ENCODE results near the gene RANBP3. TPM values are rescaled to one million over a fixed set of nuclear protein-coding genes. Genes with fewer than 3 reads are reported as not detected.

Gene RANBP3
- total RNA-seq, 1 donor from 2014 or later: 25.0 TPM

- TF ChIP-seq CTCF (IDR thresholded peaks at IDR 0.05; ENCODE audit: insufficient read depth, low read length, severe bottlenecking): no peak
- H3K4me3 ChIP-seq (ENCODE audit: low read depth, low read length): no peak overlapping the region
- H3K27me3 ChIP-seq (ENCODE audit: control insufficient read depth, insufficient read depth, low read length): no peaks in the 10 kb centered on the region
- peaks cover 3% of the 10 kb centered on the region for H3K36me3 ChIP-seq (ENCODE audit: control insufficient read depth, insufficient read depth, low read length)
- FAIRE-seq: no peak
- DNase-seq (ENCODE audit: low read depth): no peak
Measured at GRCh38 chr19:5992756-5993155, 14.8 kb upstream of the RANBP3 start.

GRCh38 chr19:5991244-5991838 lies 13.4 kb upstream of the RANBP3 start:
- no peak for TF ChIP-seq CTCF (IDR thresholded peaks at IDR 0.05; ENCODE audit: insufficient read depth, low read length, severe bottlenecking)
- no peak for DNase-seq (ENCODE audit: low read depth)
- no peaks in the 10 kb centered on the region for H3K27me3 ChIP-seq (ENCODE audit: control insufficient read depth, insufficient read depth, low read length)
- no peak for FAIRE-seq
- H3K4me3 ChIP-seq (ENCODE audit: low read depth, low read length): no peak overlapping the region
- H3K36me3 ChIP-seq (ENCODE audit: control insufficient read depth, insufficient read depth, low read length): no peaks in the 10 kb centered on the region

GRCh38 chr19:5990289-5990797 lies 12.4 kb upstream of the RANBP3 start:
- Histone ChIP-seq H3K36me3 (ENCODE audit: control insufficient read depth, insufficient read depth, low read length) (no peaks in the 10 kb centered on the region), H3K27me3 (ENCODE audit: control insufficient read depth, insufficient read depth, low read length) (no peaks in the 10 kb centered on the region), H3K4me3 (ENCODE audit: low read depth, low read length) (no peak overlapping the region)
- FAIRE-seq (no peak), DNase-seq (ENCODE audit: low read depth) (no peak)
- no peak for TF ChIP-seq CTCF (IDR thresholded peaks at IDR 0.05; ENCODE audit: insufficient read depth, low read length, severe bottlenecking)

- Histone ChIP-seq H3K27me3 (ENCODE audit: control insufficient read depth, insufficient read depth, low read length) (no peaks in the 10 kb centered on the region), H3K4me3 (ENCODE audit: low read depth, low read length) (no peak overlapping the region), H3K36me3 (ENCODE audit: control insufficient read depth, insufficient read depth, low read length) (no peaks in the 10 kb centered on the region)
- no peak for DNase-seq (ENCODE audit: low read depth)
- FAIRE-seq: no peak
- TF ChIP-seq CTCF (IDR thresholded peaks at IDR 0.05; ENCODE audit: insufficient read depth, low read length, severe bottlenecking): no peak
Measured at GRCh38 chr19:5989388-5990074, 11.6 kb upstream of the RANBP3 start.

GRCh38 chr19:5988517-5989387 lies 10.8 kb upstream of the RANBP3 start:
- FAIRE-seq (no peak), DNase-seq (ENCODE audit: low read depth) (no peak)
- no peak for TF ChIP-seq CTCF (IDR thresholded peaks at IDR 0.05; ENCODE audit: insufficient read depth, low read length, severe bottlenecking)
- Histone ChIP-seq H3K27me3 (ENCODE audit: control insufficient read depth, insufficient read depth, low read length) (no peaks in the 10 kb centered on the region), H3K4me3 (ENCODE audit: low read depth, low read length) (no peak overlapping the region), H3K36me3 (ENCODE audit: control insufficient read depth, insufficient read depth, low read length) (no peaks in the 10 kb centered on the region)
